NCI-H1417 treated with DMSO at 0.1 percent for 48 hours (cell line): ENCODE measurements around the gene KRTAP2-1.
"Not testable (repeated sequence)": the region's sequence is repeated elsewhere in the genome, so short reads cannot be mapped to it uniquely, and the experiment has no call there.

Experiments used
- DNase-seq: peaks from one replicate; lab custom pipeline; 2025; lab: John Stamatoyannopoulos, UW

Gene KRTAP2-1

GRCh38 chr17:41012326-41013120 lies 34.6 kb downstream of the KRTAP2-1 start:
- DNase-seq, result no peak

- DNase-seq, result no peak
Observed at GRCh38 chr17:41010441-41010840, 36.7 kb downstream of the KRTAP2-1 start.

GRCh38 chr17:41009936-41010335 lies 37.2 kb downstream of the KRTAP2-1 start:
- DNase-seq, result no peak

GRCh38 chr17:41009301-41009760 lies 37.8 kb downstream of the KRTAP2-1 start:
- DNase-seq, result no peak

- DNase-seq, result no peak
Observed at GRCh38 chr17:41008811-41009210, 38.3 kb downstream of the KRTAP2-1 start, which contains the start of gene KRTAP3-1. TSS of gene KRTAP3-1 (minus strand) at chr17:41009128. CDS start at chr17:41009074, 54 bp downstream.

- DNase-seq, result no peak
Observed at GRCh38 chr17:41004397-41004796, 42.7 kb downstream of the KRTAP2-1 start.

- no peak for DNase-seq
Observed at GRCh38 chr17:41003926-41004325, 43.2 kb downstream of the KRTAP2-1 start.

GRCh38 chr17:41002814-41003213 lies 44.3 kb downstream of the KRTAP2-1 start:
- DNase-seq, result no peak

GRCh38 chr17:41001795-41002194 lies 45.3 kb downstream of the KRTAP2-1 start:
- no peak for DNase-seq

GRCh38 chr17:40999563-40999962 lies 47.6 kb downstream of the KRTAP2-1 start, which contains the start of gene KRTAP3-2:
TSS of gene KRTAP3-2 (minus strand) at chr17:40999906. CDS start at chr17:40999853, 53 bp downstream.
- DNase-seq, result not testable (repeated sequence)

GRCh38 chr17:40997361-40997760 lies 49.8 kb downstream of the KRTAP2-1 start:
- no peak for DNase-seq

GRCh38 chr17:40996829-40997228 lies 50.3 kb downstream of the KRTAP2-1 start:
- no peak for DNase-seq
